AG10803 (cell line): ENCODE data around the gene GRP.

Source experiments
- DNase-seq: peaks from one replicate; pipeline ENCODE4 v3.0.0; 2010; ENCODE audit warnings: low read depth
- H3K4me3 ChIP-seq: 2 replicates; pipeline ENCODE4 v1.5.1; 2011; ENCODE audit warnings: mild to moderate bottlenecking, low read length, control low read depth
- TF ChIP-seq, protein P1 (sequence below): conservative IDR thresholded peaks from 2 replicates; pipeline ENCODE4 v1.5.1; 2011; ENCODE audit warnings: mild to moderate bottlenecking, low read length, control low read depth, inconsistent platforms

GRP gene

GRCh38 chr18:59279193-59279592, 59.2 kb downstream of the GRP start:
- TF ChIP-seq, protein P1, sequence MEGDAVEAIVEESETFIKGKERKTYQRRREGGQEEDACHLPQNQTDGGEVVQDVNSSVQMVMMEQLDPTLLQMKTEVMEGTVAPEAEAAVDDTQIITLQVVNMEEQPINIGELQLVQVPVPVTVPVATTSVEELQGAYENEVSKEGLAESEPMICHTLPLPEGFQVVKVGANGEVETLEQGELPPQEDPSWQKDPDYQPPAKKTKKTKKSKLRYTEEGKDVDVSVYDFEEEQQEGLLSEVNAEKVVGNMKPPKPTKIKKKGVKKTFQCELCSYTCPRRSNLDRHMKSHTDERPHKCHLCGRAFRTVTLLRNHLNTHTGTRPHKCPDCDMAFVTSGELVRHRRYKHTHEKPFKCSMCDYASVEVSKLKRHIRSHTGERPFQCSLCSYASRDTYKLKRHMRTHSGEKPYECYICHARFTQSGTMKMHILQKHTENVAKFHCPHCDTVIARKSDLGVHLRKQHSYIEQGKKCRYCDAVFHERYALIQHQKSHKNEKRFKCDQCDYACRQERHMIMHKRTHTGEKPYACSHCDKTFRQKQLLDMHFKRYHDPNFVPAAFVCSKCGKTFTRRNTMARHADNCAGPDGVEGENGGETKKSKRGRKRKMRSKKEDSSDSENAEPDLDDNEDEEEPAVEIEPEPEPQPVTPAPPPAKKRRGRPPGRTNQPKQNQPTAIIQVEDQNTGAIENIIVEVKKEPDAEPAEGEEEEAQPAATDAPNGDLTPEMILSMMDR, result no peak

DNA sequence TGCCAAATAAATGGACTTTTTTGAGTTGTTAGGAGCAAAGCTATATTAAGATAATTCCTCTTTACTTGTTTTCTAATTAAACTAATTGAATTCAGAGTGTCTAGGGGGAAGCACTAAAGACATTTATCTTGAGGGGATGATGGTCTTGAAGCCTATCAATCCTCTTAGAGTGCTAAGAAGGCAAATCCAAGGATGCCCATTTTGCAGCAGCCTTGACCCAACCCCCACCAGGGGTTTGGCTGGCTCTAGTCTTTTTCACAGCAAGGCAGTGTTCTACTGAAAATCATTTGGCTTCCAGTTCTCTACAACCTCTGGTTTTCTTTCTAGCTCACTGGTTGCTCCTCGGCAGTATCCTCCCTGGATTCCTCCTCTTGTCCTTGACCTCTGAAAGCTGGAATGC, 59.8 kb downstream of the GRP start:
- no peak for DNase-seq
- TF ChIP-seq, protein P1, result no peak
- no peak overlapping the region for H3K4me3 ChIP-seq

More at GRCh38 chr18:59279193-59279592, 59.2 kb downstream of the GRP start:
- peak; percentile 40 for DNase-seq
- H3K4me3 ChIP-seq, result no peak overlapping the region
